Loucy (cell line): ENCODE data around the gene PCDHB3.

Source experiments
- CTCF ChIP-seq: fragments of 200-600 bp; sonication (generic); conservative IDR thresholded peaks from 2 replicates; pipeline ENCODE4 v1.5.1; 2014; ENCODE audit warnings: mild to moderate bottlenecking, antibody characterized with exemption, low read length
- EZH2phosphoT487 ChIP-seq: fragments of 200-600 bp; IDR thresholded peaks from 2 replicates; pipeline ENCODE4 v1.6.1; 2018; ENCODE audit warnings: antibody characterized with exemption, mild to moderate bottlenecking, moderate library complexity, borderline replicate concordance

DNA sequence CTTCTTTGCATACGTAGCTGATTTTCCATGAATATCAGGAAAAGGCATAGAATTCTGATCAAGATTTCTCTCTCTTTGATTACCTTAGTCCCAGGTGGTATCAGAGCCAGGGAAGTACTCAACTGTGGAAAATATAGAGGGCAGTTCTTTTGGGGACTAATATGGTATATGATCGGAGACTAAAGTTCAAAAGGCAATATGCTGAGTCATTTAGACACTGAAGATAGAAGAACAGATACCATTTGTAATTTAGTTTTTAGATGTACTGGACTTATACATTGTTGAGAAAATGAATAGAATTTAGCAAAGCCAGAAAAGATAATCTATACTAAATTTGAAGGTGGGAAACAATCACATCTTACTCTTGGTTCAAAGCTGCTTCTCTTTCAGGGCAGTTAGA is 5.1 kb downstream of the PCDHB3 start:
- TF ChIP-seq CTCF: no peak
- TF ChIP-seq EZH2phosphoT487: no peak
